ENCODE measurements around the gene DTNB. TPM values are rescaled to one million over a fixed set of nuclear protein-coding genes. Genes with fewer than 3 reads are reported as not detected.

DTNB gene
- total and polyA plus RNA-seq, 12 donors: 4.7 to 27.5 (median 9.4) TPM

- DNase-seq: no peak
- H3K27me3 ChIP-seq: no peaks in the 10 kb centered on the region
- TF ChIP-seq, protein P1, sequence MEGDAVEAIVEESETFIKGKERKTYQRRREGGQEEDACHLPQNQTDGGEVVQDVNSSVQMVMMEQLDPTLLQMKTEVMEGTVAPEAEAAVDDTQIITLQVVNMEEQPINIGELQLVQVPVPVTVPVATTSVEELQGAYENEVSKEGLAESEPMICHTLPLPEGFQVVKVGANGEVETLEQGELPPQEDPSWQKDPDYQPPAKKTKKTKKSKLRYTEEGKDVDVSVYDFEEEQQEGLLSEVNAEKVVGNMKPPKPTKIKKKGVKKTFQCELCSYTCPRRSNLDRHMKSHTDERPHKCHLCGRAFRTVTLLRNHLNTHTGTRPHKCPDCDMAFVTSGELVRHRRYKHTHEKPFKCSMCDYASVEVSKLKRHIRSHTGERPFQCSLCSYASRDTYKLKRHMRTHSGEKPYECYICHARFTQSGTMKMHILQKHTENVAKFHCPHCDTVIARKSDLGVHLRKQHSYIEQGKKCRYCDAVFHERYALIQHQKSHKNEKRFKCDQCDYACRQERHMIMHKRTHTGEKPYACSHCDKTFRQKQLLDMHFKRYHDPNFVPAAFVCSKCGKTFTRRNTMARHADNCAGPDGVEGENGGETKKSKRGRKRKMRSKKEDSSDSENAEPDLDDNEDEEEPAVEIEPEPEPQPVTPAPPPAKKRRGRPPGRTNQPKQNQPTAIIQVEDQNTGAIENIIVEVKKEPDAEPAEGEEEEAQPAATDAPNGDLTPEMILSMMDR (IDR thresholded peaks at IDR 0.05): no peak
- no peaks in the 10 kb centered on the region for H3K4me1 ChIP-seq (replicated peaks in 1 of 2)
- intact Hi-C loops (cut with DNase I): no loop called here
- no peaks in the 10 kb centered on the region for H3K9me3 ChIP-seq (replicated peaks in 1 of 3)
- 75 to 81% (median 77%) methylated on average over 4 of the region's 4 CpGs for WGBS, 4 donors
- no peaks in the 10 kb centered on the region for H3K36me3 ChIP-seq (replicated peaks in 1 of 2)
- no peak overlapping the region for H3K27ac ChIP-seq
- H3K4me3 ChIP-seq: no peak overlapping the region
Observed at GRCh38 chr2:25692143-25692542, 18.8 kb upstream of the DTNB start.

DNA sequence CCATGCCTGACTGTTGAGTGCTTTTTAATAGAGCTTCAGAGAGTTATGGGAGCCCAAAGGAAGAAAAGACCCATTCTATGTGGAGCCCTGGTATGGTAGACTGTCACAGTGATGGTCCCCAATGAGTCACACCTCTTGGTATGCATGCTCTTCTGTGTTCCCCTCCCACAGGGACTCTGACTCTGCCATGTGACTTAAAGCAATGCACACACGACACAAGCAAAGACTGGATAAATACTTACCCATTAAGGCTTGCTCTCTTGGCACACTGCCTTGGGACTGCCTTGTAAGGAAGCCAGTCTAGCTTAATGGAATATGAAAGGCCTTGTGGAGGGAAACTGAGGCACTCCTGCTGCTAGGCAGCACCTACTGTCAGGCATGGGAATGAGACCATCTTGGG, 16.7 kb upstream of the DTNB start:
- 50 to 86% (median 69%) methylated on average over 1 of the region's 1 CpG for WGBS, 4 donors

GRCh38 chr2:25688236-25688635, 14.9 kb upstream of the DTNB start:
- no peak overlapping the region for H3K27ac ChIP-seq
- no peaks in the 10 kb centered on the region for H3K9me3 ChIP-seq (replicated peaks in 1 of 3)
- H3K36me3 ChIP-seq (replicated peaks in 1 of 2): no peaks in the 10 kb centered on the region
- 81 to 90% (median 86%) methylated on average over 6 of the region's 6 CpGs for WGBS, 4 donors
- H3K27me3 ChIP-seq: no peaks in the 10 kb centered on the region
- no peak for TF ChIP-seq POLR2A (IDR thresholded peaks at IDR 0.05)
- TF ChIP-seq, protein P1 (IDR thresholded peaks at IDR 0.05): no peak
- no peaks in the 10 kb centered on the region for H3K4me1 ChIP-seq (replicated peaks in 1 of 2)
- DNase-seq: no peak
- no peak overlapping the region for H3K4me3 ChIP-seq
- intact Hi-C loops (cut with DNase I): no loop called here

More for the DNA sequence above, 16.7 kb upstream of the DTNB start:
- Histone ChIP-seq H3K4me3 (no peak overlapping the region), H3K27me3 (no peaks in the 10 kb centered on the region), H3K36me3 (replicated peaks in 1 of 2) (no peaks in the 10 kb centered on the region), H3K9me3 (replicated peaks in 1 of 3) (no peaks in the 10 kb centered on the region), H3K4me1 (replicated peaks in 1 of 2) (no peaks in the 10 kb centered on the region), H3K27ac (no peak overlapping the region)
- intact Hi-C loops (cut with DNase I): no loop called here
- TF ChIP-seq, protein P1 (IDR thresholded peaks at IDR 0.05): no peak
- no peak for TF ChIP-seq POLR2A (IDR thresholded peaks at IDR 0.05)
- DNase-seq: no peak

DNA sequence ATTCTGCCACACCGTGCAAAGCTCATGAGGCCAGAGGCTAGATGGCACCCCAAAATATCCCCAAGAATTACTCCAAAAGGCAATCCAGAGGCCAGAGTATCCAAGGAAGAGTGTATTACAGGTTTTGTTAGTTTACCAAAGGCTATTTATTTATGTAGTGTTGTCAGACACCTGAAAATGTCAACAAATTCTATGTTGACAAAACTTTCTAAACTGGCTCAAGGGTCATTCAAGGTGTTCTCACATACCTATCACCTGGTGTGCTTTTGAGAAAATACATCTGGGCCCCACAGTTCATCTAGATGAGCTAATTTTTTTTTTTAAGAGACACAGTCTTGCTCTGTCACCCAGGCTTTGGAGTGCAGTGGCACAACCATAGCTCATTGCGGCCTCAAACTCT, 12.4 kb upstream of the DTNB start:
- DNase-seq: no peak
- Histone ChIP-seq H3K27ac (no peak overlapping the region), H3K4me1 (replicated peaks in 1 of 2) (no peaks in the 10 kb centered on the region), H3K36me3 (replicated peaks in 1 of 2) (no peaks in the 10 kb centered on the region), H3K9me3 (replicated peaks in 1 of 3) (no peaks in the 10 kb centered on the region), H3K27me3 (no peaks in the 10 kb centered on the region), H3K4me3 (no peak overlapping the region)
- TF ChIP-seq, protein P1 (IDR thresholded peaks at IDR 0.05): no peak
- no peak for TF ChIP-seq POLR2A (IDR thresholded peaks at IDR 0.05)
- 87 to 96% (median 94%) methylated on average over 2 of the region's 2 CpGs for WGBS, 4 donors
- intact Hi-C loops (cut with DNase I): no loop called here
